ENCODE data around the gene CDH20.

Gene CDH20

GRCh38 chr18:61340148-61340547 is 6.9 kb downstream of the CDH20 start:
- TF ChIP-seq CTCF (IDR thresholded peaks at IDR 0.05; ENCODE audit: low read depth, low read length, missing control alignments) = no peak
- H3K4me3 ChIP-seq (ENCODE audit: low read depth, low read length) = no peak overlapping the region
- no peak for DNase-seq (ENCODE audit: low read depth)

GRCh38 chr18:61348230-61348629 is 15.0 kb downstream of the CDH20 start:
- TF ChIP-seq CTCF (IDR thresholded peaks at IDR 0.05; ENCODE audit: low read depth, low read length, missing control alignments) = no peak
- no peak for DNase-seq (ENCODE audit: low read depth)
- H3K4me3 ChIP-seq (ENCODE audit: low read depth, low read length) = no peak overlapping the region

- H3K4me3 ChIP-seq (ENCODE audit: low read depth, low read length) = no peak overlapping the region
- no peak for DNase-seq (ENCODE audit: low read depth)
- TF ChIP-seq CTCF (IDR thresholded peaks at IDR 0.05; ENCODE audit: low read depth, low read length, missing control alignments) = no peak
These were observed 17.3 kb downstream of the CDH20 start for GRCh38 chr18:61350578-61350977.

- DNase-seq (ENCODE audit: low read depth) = no peak
- TF ChIP-seq CTCF (IDR thresholded peaks at IDR 0.05; ENCODE audit: low read depth, low read length, missing control alignments) = no peak
- no peak overlapping the region for H3K4me3 ChIP-seq (ENCODE audit: low read depth, low read length)
These were observed 18.8 kb downstream of the CDH20 start for GRCh38 chr18:61352059-61352458.

- H3K4me3 ChIP-seq (ENCODE audit: low read depth, low read length) = no peak overlapping the region
- no peak for DNase-seq (ENCODE audit: low read depth)
- no peak for TF ChIP-seq CTCF (IDR thresholded peaks at IDR 0.05; ENCODE audit: low read depth, low read length, missing control alignments)
These were observed 19.4 kb downstream of the CDH20 start for GRCh38 chr18:61352611-61353010.

- TF ChIP-seq CTCF (IDR thresholded peaks at IDR 0.05; ENCODE audit: low read depth, low read length, missing control alignments) = no peak
- no peak overlapping the region for H3K4me3 ChIP-seq (ENCODE audit: low read depth, low read length)
- DNase-seq (ENCODE audit: low read depth) = peak; percentile 29
These were observed 27.5 kb downstream of the CDH20 start for GRCh38 chr18:61360404-61361383.

- DNase-seq (ENCODE audit: low read depth) = no peak
- no peak overlapping the region for H3K4me3 ChIP-seq (ENCODE audit: low read depth, low read length)
- TF ChIP-seq CTCF (IDR thresholded peaks at IDR 0.05; ENCODE audit: low read depth, low read length, missing control alignments) = no peak
These were observed 29.3 kb downstream of the CDH20 start for GRCh38 chr18:61362511-61362910.

Measured in GM12864 (cell line).